Body of pancreas (tissue), 4 donors: ENCODE measurements around the gene ACTG1.

Experiments used
- POLR2A ChIP-seq, 3 donors: fragments of 450-650 bp; IDR thresholded peaks; one replicate each; pipeline ENCODE4 v1.6.1; 2016; ENCODE audit warnings: antibody characterized with exemption in 3 of 3, mild to moderate bottlenecking in 2 of 3
- TF ChIP-seq, protein P1 (sequence below), 7 experiments: fragments of 450-650 bp in 4 of 7; fragments of 200-600 bp in 3 of 7; sonication (generic) in 3 of 7; IDR thresholded peaks; one replicate each; pipeline ENCODE4 v1.5.1; 2016 to 2019; ENCODE audit warnings: antibody characterized with exemption in 7 of 7

DNA sequence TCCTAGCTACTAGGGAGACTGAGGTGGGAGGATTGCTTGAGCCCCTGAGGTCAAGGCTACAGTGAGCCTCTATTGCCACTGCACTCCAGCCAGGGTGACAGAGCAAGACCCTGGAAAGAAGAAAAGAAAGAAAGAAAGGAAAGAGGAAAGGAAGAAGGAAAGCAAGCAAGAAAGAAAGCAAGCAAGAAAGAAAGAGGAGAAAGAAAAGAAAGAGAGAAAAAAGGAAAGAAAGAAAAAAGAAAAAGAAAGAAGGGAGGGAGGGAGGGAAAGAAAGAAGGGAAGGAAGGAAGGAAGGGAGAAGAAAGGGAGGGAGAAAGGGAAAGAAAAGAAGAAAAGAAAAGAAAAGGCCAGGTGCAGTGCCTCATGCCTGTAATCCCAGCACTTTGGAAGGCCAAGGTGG is 9.0 kb downstream of the ACTG1 start:
- TF ChIP-seq, protein P1, sequence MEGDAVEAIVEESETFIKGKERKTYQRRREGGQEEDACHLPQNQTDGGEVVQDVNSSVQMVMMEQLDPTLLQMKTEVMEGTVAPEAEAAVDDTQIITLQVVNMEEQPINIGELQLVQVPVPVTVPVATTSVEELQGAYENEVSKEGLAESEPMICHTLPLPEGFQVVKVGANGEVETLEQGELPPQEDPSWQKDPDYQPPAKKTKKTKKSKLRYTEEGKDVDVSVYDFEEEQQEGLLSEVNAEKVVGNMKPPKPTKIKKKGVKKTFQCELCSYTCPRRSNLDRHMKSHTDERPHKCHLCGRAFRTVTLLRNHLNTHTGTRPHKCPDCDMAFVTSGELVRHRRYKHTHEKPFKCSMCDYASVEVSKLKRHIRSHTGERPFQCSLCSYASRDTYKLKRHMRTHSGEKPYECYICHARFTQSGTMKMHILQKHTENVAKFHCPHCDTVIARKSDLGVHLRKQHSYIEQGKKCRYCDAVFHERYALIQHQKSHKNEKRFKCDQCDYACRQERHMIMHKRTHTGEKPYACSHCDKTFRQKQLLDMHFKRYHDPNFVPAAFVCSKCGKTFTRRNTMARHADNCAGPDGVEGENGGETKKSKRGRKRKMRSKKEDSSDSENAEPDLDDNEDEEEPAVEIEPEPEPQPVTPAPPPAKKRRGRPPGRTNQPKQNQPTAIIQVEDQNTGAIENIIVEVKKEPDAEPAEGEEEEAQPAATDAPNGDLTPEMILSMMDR (IDR thresholded peaks at IDR 0.05): no peak
- TF ChIP-seq POLR2A (IDR thresholded peaks at IDR 0.05): no peak
